NT2/D1 (cell line): ENCODE results near the gene FUBP3.

ENCODE experiments used
- DNase-seq: peaks from one replicate; pipeline ENCODE4 v3.0.0-alpha.2; 2011; ENCODE audit warnings: low read depth, low spot score
- H3K27me3 ChIP-seq: 2 replicates; pipeline ENCODE4 v1.6.0; 2011; ENCODE audit warnings: mild to moderate bottlenecking; ENCODE audit not compliant: insufficient read length, insufficient read depth
- H3K36me3 ChIP-seq: 2 replicates; pipeline ENCODE4 v1.6.1; 2011; ENCODE audit warnings: mild to moderate bottlenecking, low read length, mixed read lengths; ENCODE audit not compliant: insufficient read depth, insufficient read length
- H3K4me1 ChIP-seq: 2 replicates; pipeline ENCODE4 v1.5.1; 2011; ENCODE audit not compliant: insufficient read depth, insufficient read length
- H3K4me3 ChIP-seq: 2 replicates; pipeline ENCODE4 v1.5.1; 2011; ENCODE audit warnings: low read depth; ENCODE audit not compliant: insufficient read length
- H3K9ac ChIP-seq: 2 replicates; pipeline ENCODE4 v1.6.0; 2011; ENCODE audit warnings: low read depth; ENCODE audit not compliant: insufficient read length
- H3K9me3 ChIP-seq: 2 replicates; pipeline ENCODE4 v1.5.1; 2011; ENCODE audit warnings: mild to moderate bottlenecking, low read length; ENCODE audit not compliant: insufficient read depth
- SUZ12 ChIP-seq: IDR thresholded peaks from 2 replicates; pipeline ENCODE4 v1.6.1; 2011; ENCODE audit not compliant: insufficient read length, insufficient read depth; ENCODE audit errors: extremely low read depth
- YY1 ChIP-seq: IDR thresholded peaks from 2 replicates; pipeline ENCODE4 v1.6.1; 2011; ENCODE audit not compliant: insufficient read length, insufficient read depth
- ZNF274 ChIP-seq: IDR thresholded peaks from 2 replicates; pipeline ENCODE4 v1.6.1; 2011; ENCODE audit warnings: mild to moderate bottlenecking, low read depth, low read length

Gene FUBP3

DNA sequence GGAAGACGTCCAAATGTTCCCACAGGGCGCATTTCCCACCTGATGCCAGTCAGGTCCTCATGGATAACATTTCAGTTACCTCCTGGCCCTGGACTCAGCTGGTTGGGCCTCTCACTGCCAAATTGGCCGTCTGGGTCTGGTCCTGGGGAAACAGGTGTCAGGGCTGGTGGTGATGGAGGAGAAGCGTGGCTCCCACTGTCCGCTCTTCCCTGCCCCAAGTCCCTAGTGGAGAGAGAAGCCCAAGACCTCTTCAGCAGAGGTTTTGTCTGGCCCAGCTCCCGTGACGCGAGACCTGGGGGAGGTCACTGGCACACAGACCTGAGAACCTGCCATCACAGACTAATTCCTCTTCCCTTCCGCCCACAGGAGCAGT is 57.3 kb downstream of the FUBP3 start:
- TF ChIP-seq SUZ12: no peak
- TF ChIP-seq YY1: no peak
- TF ChIP-seq ZNF274: no peak
- Histone ChIP-seq H3K9ac (no peak overlapping the region), H3K4me3 (no peak overlapping the region), H3K9me3 (no peaks in the 10 kb centered on the region), H3K36me3 (peaks cover 66% of the 10 kb centered on the region), H3K27me3 (no peaks in the 10 kb centered on the region), H3K4me1 (peaks cover 15% of the 10 kb centered on the region)
- no peak for DNase-seq

GRCh38 chr9:130638284-130639123 is 59.1 kb downstream of the FUBP3 start:
- TF ChIP-seq ZNF274: no peak; the same call in 1 of the 2 replicates
- DNase-seq: no peak
- no peaks in the 10 kb centered on the region for H3K27me3 ChIP-seq
- H3K4me1 ChIP-seq: peaks cover 13% of the 10 kb centered on the region
- no peaks in the 10 kb centered on the region for H3K9me3 ChIP-seq
- peaks cover 48% of the 10 kb centered on the region for H3K36me3 ChIP-seq
- peak overlapping the region; percentile 17 for H3K9ac ChIP-seq
- H3K4me3 ChIP-seq: no peak overlapping the region

- H3K27me3 ChIP-seq: no peaks in the 10 kb centered on the region
These were observed 59.9 kb downstream of the FUBP3 start for GRCh38 chr9:130639124-130639765.

GRCh38 chr9:130639866-130640555 is 60.6 kb downstream of the FUBP3 start:
- no peaks in the 10 kb centered on the region for H3K27me3 ChIP-seq
- H3K4me3 ChIP-seq: no peak overlapping the region
- TF ChIP-seq SUZ12 (no peak), ZNF274 (no peak), YY1 (no peak)
- peaks cover 13% of the 10 kb centered on the region for H3K4me1 ChIP-seq
- no peak for DNase-seq
- no peak overlapping the region for H3K9ac ChIP-seq
- no peaks in the 10 kb centered on the region for H3K9me3 ChIP-seq
- peaks cover 33% of the 10 kb centered on the region for H3K36me3 ChIP-seq

More at GRCh38 chr9:130639124-130639765, 59.9 kb downstream of the FUBP3 start:
- no peak overlapping the region for H3K9ac ChIP-seq
- DNase-seq: no peak
- no peak overlapping the region for H3K4me3 ChIP-seq
- H3K9me3 ChIP-seq: no peaks in the 10 kb centered on the region
- H3K36me3 ChIP-seq: peaks cover 40% of the 10 kb centered on the region
- H3K4me1 ChIP-seq: peaks cover 13% of the 10 kb centered on the region
- TF ChIP-seq YY1: no peak
- no peak for TF ChIP-seq SUZ12
- no peak for TF ChIP-seq ZNF274

GRCh38 chr9:130640681-130641080 is 61.3 kb downstream of the FUBP3 start:
- no peak for DNase-seq
- peaks cover 13% of the 10 kb centered on the region for H3K4me1 ChIP-seq
- no peak overlapping the region for H3K9ac ChIP-seq
- no peak overlapping the region for H3K4me3 ChIP-seq
- H3K36me3 ChIP-seq: peaks cover 27% of the 10 kb centered on the region
- no peak for TF ChIP-seq ZNF274
- no peak for TF ChIP-seq YY1
- TF ChIP-seq SUZ12: no peak
- H3K9me3 ChIP-seq: no peaks in the 10 kb centered on the region; the same call in 1 of the 2 replicates
- H3K27me3 ChIP-seq: no peaks in the 10 kb centered on the region

- no peak overlapping the region for H3K4me3 ChIP-seq
- H3K27me3 ChIP-seq: no peaks in the 10 kb centered on the region
- no peak for DNase-seq
- no peaks in the 10 kb centered on the region; the same call in 1 of the 2 replicates for H3K9me3 ChIP-seq
- no peak overlapping the region for H3K9ac ChIP-seq
- no peak for TF ChIP-seq SUZ12
- no peak for TF ChIP-seq ZNF274
- no peak for TF ChIP-seq YY1
- H3K4me1 ChIP-seq: peaks cover 13% of the 10 kb centered on the region
- H3K36me3 ChIP-seq: peaks cover 9% of the 10 kb centered on the region
These were observed 63.5 kb downstream of the FUBP3 start for GRCh38 chr9:130642926-130643325.

DNA sequence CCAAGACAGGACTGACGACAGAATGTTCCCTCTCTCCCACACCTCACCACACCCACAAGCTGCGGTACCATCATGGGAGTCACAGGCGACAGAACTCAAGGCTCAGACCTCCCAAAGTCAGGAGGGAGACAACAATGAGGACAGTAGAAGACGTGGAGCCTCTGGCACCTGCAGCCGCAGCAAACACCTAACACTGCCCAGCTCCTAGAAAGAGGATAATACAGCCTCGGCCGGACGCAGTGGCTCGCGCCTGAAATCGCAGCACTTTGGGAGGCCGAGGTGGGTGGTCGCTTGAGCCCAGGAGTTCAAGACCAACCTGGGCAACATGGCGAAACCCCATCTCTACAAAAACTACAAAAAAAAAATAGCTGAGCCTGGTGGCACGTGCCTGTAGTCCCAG is 71.8 kb downstream of the FUBP3 start:
- H3K9me3 ChIP-seq: no peaks in the 10 kb centered on the region; the same call in 1 of the 2 replicates
- TF ChIP-seq SUZ12 (no peak), ZNF274 (no peak), YY1 (no peak)
- H3K27me3 ChIP-seq: peaks cover 15% of the 10 kb centered on the region
- H3K9ac ChIP-seq: no peak overlapping the region
- no peaks in the 10 kb centered on the region for H3K36me3 ChIP-seq
- no peak overlapping the region for H3K4me3 ChIP-seq
- no peaks in the 10 kb centered on the region for H3K4me1 ChIP-seq
- DNase-seq: no peak
